Glutamatergic neuron (in vitro differentiated cells): ENCODE results near the gene MUC5AC. TPM values are rescaled to one million over a fixed set of nuclear protein-coding genes. Genes with fewer than 3 reads are reported as not detected.

Source experiments
- DNase-seq: peaks from one replicate; pipeline ENCODE4 v3.0.0; 2022
- H3K27ac Mint-ChIP-seq: one replicate; pipeline ENCODE4 v1.8.0; 2020; ENCODE audit warnings: mild to moderate bottlenecking, mixed read lengths, inconsistent platforms; ENCODE audit not compliant: unreplicated experiment
- H3K27me3 Mint-ChIP-seq: one replicate; pipeline ENCODE4 v1.8.0; 2020; ENCODE audit warnings: mild to moderate bottlenecking, moderate library complexity, mixed read lengths, inconsistent platforms; ENCODE audit not compliant: unreplicated experiment
- H3K36me3 Mint-ChIP-seq: one replicate; pipeline ENCODE4 v1.8.0; 2020; ENCODE audit warnings: mild to moderate bottlenecking, mixed read lengths, inconsistent platforms; ENCODE audit not compliant: unreplicated experiment
- H3K4me1 Mint-ChIP-seq: one replicate; pipeline ENCODE4 v1.8.0; 2020; ENCODE audit warnings: mild to moderate bottlenecking, low read depth, mixed read lengths, inconsistent platforms; ENCODE audit not compliant: unreplicated experiment
- H3K4me3 Mint-ChIP-seq: one replicate; pipeline ENCODE4 v1.8.0; 2020; ENCODE audit warnings: mild to moderate bottlenecking, mixed read lengths, inconsistent platforms; ENCODE audit not compliant: unreplicated experiment
- H3K9me3 Mint-ChIP-seq: one replicate; pipeline ENCODE4 v1.8.0; 2020; ENCODE audit warnings: mild to moderate bottlenecking, moderate library complexity, mixed read lengths, inconsistent platforms; ENCODE audit not compliant: unreplicated experiment
- total RNA-seq: library from RNA; stranded (reverse); fragmentation: NEBNext Ultra II Directional; extraction: Animal tissue kit (Norgen Biotek cat#: 25700); gene quantifications from one replicate; pipeline ENCODE4 v1.2.1, GENCODE V29; 2021; ENCODE audit not compliant: unreplicated experiment
- TF ChIP-seq, protein P1 (sequence below): fragments of 200-600 bp; sonication (generic); IDR thresholded peaks from one replicate; pipeline ENCODE4 v1.5.0; 2021; ENCODE audit not compliant: partially characterized antibody, unreplicated experiment

Gene MUC5AC
- total RNA-seq, 1 donor from 2014 or later: not detected

DNA sequence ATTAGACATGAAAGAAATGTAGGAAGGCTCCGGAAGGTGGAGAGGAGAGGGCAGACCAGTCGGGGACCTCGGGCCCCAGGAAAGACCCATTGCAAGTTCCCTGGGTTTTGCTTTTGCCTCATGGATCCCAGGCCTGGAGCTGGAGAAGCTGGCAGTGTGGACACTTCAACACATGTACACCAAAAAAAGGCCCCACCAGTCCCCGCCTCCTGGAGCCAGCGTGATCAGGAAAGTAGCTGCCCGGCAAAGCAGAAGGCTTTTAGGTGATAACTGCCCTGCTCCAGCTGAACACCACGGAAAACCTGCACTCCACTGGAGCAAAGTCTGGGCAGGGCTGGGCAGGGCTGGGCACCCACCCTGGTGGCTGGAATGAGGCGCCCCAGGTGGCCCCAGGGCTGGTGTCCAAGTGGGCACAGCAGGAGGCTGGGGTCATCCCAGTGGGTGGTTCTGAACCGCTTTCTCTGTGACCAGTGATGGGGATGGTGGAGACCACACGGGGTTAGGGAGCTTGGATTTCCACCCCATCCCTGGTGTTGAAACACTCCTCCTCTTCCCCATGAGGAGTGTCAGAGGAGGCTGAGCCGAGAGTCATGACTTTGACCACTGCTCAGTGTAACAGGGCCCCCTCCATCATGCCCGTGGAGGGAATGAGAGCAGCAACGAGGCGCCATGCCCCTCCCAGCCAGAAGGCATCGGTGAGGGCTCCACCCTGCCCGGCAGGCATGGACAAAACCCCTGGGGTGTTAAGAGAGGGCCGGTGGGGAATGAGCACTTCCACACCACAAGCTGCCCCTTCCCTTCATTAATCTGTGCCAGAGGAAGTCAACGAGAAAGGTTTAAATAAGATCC, 16.9 kb upstream of the MUC5AC start:
- H3K9me3 Mint-ChIP-seq: peaks cover 8% of the 10 kb centered on the region

GRCh38 chr11:1146365-1146764, 11.4 kb upstream of the MUC5AC start:
- H3K9me3 Mint-ChIP-seq: peaks cover 23% of the 10 kb centered on the region
- H3K27ac Mint-ChIP-seq: no peak overlapping the region
- TF ChIP-seq, protein P1, sequence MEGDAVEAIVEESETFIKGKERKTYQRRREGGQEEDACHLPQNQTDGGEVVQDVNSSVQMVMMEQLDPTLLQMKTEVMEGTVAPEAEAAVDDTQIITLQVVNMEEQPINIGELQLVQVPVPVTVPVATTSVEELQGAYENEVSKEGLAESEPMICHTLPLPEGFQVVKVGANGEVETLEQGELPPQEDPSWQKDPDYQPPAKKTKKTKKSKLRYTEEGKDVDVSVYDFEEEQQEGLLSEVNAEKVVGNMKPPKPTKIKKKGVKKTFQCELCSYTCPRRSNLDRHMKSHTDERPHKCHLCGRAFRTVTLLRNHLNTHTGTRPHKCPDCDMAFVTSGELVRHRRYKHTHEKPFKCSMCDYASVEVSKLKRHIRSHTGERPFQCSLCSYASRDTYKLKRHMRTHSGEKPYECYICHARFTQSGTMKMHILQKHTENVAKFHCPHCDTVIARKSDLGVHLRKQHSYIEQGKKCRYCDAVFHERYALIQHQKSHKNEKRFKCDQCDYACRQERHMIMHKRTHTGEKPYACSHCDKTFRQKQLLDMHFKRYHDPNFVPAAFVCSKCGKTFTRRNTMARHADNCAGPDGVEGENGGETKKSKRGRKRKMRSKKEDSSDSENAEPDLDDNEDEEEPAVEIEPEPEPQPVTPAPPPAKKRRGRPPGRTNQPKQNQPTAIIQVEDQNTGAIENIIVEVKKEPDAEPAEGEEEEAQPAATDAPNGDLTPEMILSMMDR: no peak
- H3K4me1 Mint-ChIP-seq: no peaks in the 10 kb centered on the region
- no peak overlapping the region for H3K4me3 Mint-ChIP-seq
- H3K36me3 Mint-ChIP-seq: peaks cover 14% of the 10 kb centered on the region
- peaks cover 11% of the 10 kb centered on the region for H3K27me3 Mint-ChIP-seq
- DNase-seq: no peak

More for the DNA sequence above, 16.9 kb upstream of the MUC5AC start:
- DNase-seq: no peak
- peaks cover 14% of the 10 kb centered on the region for H3K36me3 Mint-ChIP-seq
- TF ChIP-seq, protein P1: no peak
- H3K4me3 Mint-ChIP-seq: no peak overlapping the region
- H3K27me3 Mint-ChIP-seq: no peaks in the 10 kb centered on the region
- H3K27ac Mint-ChIP-seq: no peak overlapping the region
- H3K4me1 Mint-ChIP-seq: no peaks in the 10 kb centered on the region

- DNase-seq: no peak
- TF ChIP-seq, protein P1: no peak
- Mint-ChIP-seq H3K4me1 (no peaks in the 10 kb centered on the region), H3K27me3 (peaks cover 11% of the 10 kb centered on the region), H3K36me3 (peaks cover 9% of the 10 kb centered on the region), H3K9me3 (peaks cover 23% of the 10 kb centered on the region), H3K27ac (peak overlapping the region; percentile 55), H3K4me3 (no peak overlapping the region)
Observed at GRCh38 chr11:1147792-1148191, 10.0 kb upstream of the MUC5AC start.

- DNase-seq: no peak
- Mint-ChIP-seq H3K27ac (no peak overlapping the region), H3K4me3 (no peak overlapping the region), H3K4me1 (no peaks in the 10 kb centered on the region), H3K27me3 (peaks cover 11% of the 10 kb centered on the region), H3K36me3 (no peaks in the 10 kb centered on the region), H3K9me3 (peaks cover 21% of the 10 kb centered on the region)
- TF ChIP-seq, protein P1: no peak
Observed at GRCh38 chr11:1148752-1149180, 9.0 kb upstream of the MUC5AC start.

DNA sequence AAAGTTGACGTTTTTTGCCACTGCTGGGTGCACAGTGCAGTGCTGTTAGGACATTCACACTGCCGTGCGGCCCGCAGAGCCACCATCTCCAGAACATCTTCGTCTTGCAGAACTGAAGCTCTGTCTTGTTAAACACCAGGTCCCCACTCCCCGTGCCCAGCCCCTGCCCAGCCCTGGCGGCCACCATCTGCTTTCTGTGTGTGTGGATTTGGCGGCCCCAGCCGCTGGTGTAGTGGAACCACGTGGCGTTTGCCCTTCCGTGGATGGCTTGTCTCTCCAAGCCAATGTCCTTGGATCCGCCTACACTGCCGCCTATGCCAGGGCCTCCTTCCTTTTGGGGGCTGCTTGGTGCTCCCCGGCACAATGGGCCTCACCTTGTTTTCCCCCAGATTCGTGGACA, 8.2 kb upstream of the MUC5AC start:
- H3K9me3 Mint-ChIP-seq: peaks cover 17% of the 10 kb centered on the region
- peaks cover 11% of the 10 kb centered on the region for H3K27me3 Mint-ChIP-seq
- no peak overlapping the region for H3K4me3 Mint-ChIP-seq
- no peak overlapping the region for H3K27ac Mint-ChIP-seq
- no peaks in the 10 kb centered on the region for H3K4me1 Mint-ChIP-seq
- no peak for DNase-seq
- TF ChIP-seq, protein P1: no peak
- H3K36me3 Mint-ChIP-seq: no peaks in the 10 kb centered on the region
